ENCODE data around the gene CHTF18.

The CHTF18 gene

GRCh38 chr16:783404-784161, 4.8 kb upstream of the CHTF18 start:
- no peak overlapping the region for H3K4me3 ChIP-seq (ENCODE audit: low read depth, low read length)
- TF ChIP-seq, protein P1, sequence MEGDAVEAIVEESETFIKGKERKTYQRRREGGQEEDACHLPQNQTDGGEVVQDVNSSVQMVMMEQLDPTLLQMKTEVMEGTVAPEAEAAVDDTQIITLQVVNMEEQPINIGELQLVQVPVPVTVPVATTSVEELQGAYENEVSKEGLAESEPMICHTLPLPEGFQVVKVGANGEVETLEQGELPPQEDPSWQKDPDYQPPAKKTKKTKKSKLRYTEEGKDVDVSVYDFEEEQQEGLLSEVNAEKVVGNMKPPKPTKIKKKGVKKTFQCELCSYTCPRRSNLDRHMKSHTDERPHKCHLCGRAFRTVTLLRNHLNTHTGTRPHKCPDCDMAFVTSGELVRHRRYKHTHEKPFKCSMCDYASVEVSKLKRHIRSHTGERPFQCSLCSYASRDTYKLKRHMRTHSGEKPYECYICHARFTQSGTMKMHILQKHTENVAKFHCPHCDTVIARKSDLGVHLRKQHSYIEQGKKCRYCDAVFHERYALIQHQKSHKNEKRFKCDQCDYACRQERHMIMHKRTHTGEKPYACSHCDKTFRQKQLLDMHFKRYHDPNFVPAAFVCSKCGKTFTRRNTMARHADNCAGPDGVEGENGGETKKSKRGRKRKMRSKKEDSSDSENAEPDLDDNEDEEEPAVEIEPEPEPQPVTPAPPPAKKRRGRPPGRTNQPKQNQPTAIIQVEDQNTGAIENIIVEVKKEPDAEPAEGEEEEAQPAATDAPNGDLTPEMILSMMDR (IDR thresholded peaks at IDR 0.05; ENCODE audit: low read depth, low read length) = no peak
- H3K4me1 ChIP-seq = peaks cover 11% of the 10 kb centered on the region
- no peaks in the 10 kb centered on the region for H3K9me3 ChIP-seq
- peaks cover 19% of the 10 kb centered on the region for H3K36me3 ChIP-seq
- peak; percentile 45 for DNase-seq
- H3K27me3 ChIP-seq = no peaks in the 10 kb centered on the region

- TF ChIP-seq, protein P1 (IDR thresholded peaks at IDR 0.05; ENCODE audit: low read depth, low read length) = no peak
- H3K4me3 ChIP-seq (ENCODE audit: low read depth, low read length) = no peak overlapping the region
- no peaks in the 10 kb centered on the region for H3K27me3 ChIP-seq
- H3K36me3 ChIP-seq = peaks cover 19% of the 10 kb centered on the region
- peaks cover 11% of the 10 kb centered on the region for H3K4me1 ChIP-seq
- H3K9me3 ChIP-seq = no peaks in the 10 kb centered on the region
- DNase-seq = no peak
Observed at GRCh38 chr16:784431-784830, 4.0 kb upstream of the CHTF18 start.

- Histone ChIP-seq H3K27me3 (no peaks in the 10 kb centered on the region), H3K36me3 (peaks cover 22% of the 10 kb centered on the region), H3K4me3 (ENCODE audit: low read depth, low read length) (no peak overlapping the region), H3K4me1 (peaks cover 11% of the 10 kb centered on the region), H3K9me3 (no peaks in the 10 kb centered on the region)
- TF ChIP-seq, protein P1 (IDR thresholded peaks at IDR 0.05; ENCODE audit: low read depth, low read length) = peak; percentile 73
- peak; percentile 91 for DNase-seq
Observed at GRCh38 chr16:785563-786535, 2.6 kb upstream of the CHTF18 start.

DNA sequence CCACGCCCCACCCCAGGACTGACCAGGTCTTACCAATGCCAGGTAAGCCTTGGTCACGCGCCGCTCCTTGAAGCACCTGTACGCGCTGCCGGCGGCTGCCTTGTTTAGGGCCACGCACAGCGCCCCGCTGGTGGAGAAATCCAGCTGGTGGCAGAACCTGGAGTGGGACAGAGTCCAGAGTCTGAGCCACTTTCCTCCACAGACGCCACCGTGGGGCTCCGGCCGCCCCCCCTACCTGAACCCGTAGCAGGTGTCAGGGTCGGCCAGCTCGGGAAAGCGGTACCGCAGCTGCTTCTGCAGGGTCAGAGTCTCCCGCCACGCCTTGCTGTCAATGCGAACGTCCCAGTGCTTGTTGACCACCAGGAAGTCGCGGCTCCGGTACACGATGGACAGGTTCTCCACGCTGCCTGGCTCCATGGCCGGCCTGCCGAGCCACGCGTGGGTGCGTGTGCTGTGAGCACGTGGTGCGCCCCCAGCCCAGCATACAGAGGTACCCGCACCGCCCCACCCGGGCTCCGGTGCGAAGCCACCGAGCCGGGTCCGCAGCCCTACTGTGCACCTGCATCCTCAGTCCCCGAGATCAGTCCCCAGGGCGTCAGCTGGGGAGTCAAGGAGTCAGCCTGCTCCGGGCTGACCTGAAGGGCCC, 976 bp upstream of the CHTF18 start:
- peak overlapping the region; percentile 90 for H3K4me3 ChIP-seq (ENCODE audit: low read depth, low read length)
- no peaks in the 10 kb centered on the region for H3K27me3 ChIP-seq
- DNase-seq = no peak
- TF ChIP-seq, protein P1 (IDR thresholded peaks at IDR 0.05; ENCODE audit: low read depth, low read length) = no peak
- H3K9me3 ChIP-seq = no peaks in the 10 kb centered on the region
- peaks cover 35% of the 10 kb centered on the region for H3K36me3 ChIP-seq
- H3K4me1 ChIP-seq = peaks cover 11% of the 10 kb centered on the region

GRCh38 chr16:787978-788398, 432 bp upstream of the CHTF18 start, which contains the start of gene RPUSD1:
Gene RPUSD1, minus strand, starts transcription at chr16:788381. Its CDS starts 644 bp downstream, at chr16:787737.
- Histone ChIP-seq H3K4me3 (ENCODE audit: low read depth, low read length) (peak within 1 kb of the TSS; percentile 90), H3K27me3 (no peaks in the 10 kb centered on the region), H3K36me3 (peaks cover 38% of the 10 kb centered on the region), H3K4me1 (peaks cover 7% of the 10 kb centered on the region), H3K9me3 (no peaks in the 10 kb centered on the region)
- DNase-seq = no peak
- TF ChIP-seq, protein P1 (IDR thresholded peaks at IDR 0.05; ENCODE audit: low read depth, low read length) = no peak
